Measurements from ENCODE around the gene HSD17B2. TPM values are rescaled to one million over a fixed set of nuclear protein-coding genes. Genes with fewer than 3 reads are reported as not detected.

HSD17B2 gene
- total RNA-seq, 2 donors from 2014 or later = not detected

DNA sequence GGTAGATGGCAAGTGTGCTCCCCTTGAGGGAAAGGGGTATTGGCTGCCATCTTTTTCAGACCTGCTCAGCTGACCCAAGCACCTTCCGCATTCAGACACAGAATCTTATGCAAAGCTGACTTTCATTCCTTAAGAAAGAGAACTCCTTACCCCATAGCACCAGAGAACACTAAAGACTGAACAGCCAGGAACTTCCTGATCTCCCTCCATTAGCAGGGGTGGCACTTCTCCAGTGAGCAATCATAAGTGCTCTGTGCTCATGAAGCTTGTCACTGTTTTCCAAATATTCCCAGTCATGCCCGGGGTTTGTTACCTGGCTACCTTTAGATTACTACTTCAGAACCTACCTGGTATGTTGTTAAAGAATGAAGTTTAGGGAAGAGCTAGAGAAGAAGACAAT is 11.9 kb downstream of the HSD17B2 start:
- no peak for ATAC-seq (ENCODE audit: insufficient number of reproducible peaks, low FRiP score, low read depth)
- H3K36me3 ChIP-seq = no peaks in the 10 kb centered on the region
- no peak overlapping the region for H3K4me3 ChIP-seq
- no peak overlapping the region for H3K27ac ChIP-seq
- TF ChIP-seq, protein P1, sequence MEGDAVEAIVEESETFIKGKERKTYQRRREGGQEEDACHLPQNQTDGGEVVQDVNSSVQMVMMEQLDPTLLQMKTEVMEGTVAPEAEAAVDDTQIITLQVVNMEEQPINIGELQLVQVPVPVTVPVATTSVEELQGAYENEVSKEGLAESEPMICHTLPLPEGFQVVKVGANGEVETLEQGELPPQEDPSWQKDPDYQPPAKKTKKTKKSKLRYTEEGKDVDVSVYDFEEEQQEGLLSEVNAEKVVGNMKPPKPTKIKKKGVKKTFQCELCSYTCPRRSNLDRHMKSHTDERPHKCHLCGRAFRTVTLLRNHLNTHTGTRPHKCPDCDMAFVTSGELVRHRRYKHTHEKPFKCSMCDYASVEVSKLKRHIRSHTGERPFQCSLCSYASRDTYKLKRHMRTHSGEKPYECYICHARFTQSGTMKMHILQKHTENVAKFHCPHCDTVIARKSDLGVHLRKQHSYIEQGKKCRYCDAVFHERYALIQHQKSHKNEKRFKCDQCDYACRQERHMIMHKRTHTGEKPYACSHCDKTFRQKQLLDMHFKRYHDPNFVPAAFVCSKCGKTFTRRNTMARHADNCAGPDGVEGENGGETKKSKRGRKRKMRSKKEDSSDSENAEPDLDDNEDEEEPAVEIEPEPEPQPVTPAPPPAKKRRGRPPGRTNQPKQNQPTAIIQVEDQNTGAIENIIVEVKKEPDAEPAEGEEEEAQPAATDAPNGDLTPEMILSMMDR (IDR thresholded peaks at IDR 0.05) = no peak
- H3K4me1 ChIP-seq (ENCODE audit: control insufficient read depth in 1 of 2, low read depth in 2 of 2) = no peaks in the 10 kb centered on the region
- no peaks in the 10 kb centered on the region for H3K9me3 ChIP-seq
- no peak for DNase-seq (ENCODE audit: low spot score)
- H3K27me3 ChIP-seq (replicated peaks; ENCODE audit: insufficient read depth) = no peaks in the 10 kb centered on the region

DNA sequence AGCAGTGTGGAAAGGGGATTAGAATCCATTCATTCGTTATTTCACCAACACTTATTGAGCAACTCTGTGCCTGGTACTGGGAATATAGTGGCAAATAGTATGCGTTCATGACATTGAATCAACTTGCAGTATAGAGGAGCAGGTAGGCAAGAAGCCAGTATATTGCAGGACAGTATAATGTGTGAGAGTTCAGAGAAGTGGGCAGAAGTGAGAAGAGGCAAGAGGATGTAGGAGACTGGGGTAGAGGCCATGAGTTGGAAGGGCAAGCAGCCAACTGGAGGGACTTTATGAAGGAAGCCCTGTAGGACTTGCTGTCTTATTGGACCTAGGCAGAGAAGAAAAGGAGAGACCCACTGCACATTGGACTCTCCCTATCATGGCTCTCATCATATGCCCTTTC is 12.3 kb downstream of the HSD17B2 start:
- no peak for ATAC-seq (ENCODE audit: insufficient number of reproducible peaks, low FRiP score, low read depth)
- H3K27me3 ChIP-seq (replicated peaks; ENCODE audit: insufficient read depth) = no peaks in the 10 kb centered on the region
- TF ChIP-seq, protein P1 (IDR thresholded peaks at IDR 0.05) = no peak

DNA sequence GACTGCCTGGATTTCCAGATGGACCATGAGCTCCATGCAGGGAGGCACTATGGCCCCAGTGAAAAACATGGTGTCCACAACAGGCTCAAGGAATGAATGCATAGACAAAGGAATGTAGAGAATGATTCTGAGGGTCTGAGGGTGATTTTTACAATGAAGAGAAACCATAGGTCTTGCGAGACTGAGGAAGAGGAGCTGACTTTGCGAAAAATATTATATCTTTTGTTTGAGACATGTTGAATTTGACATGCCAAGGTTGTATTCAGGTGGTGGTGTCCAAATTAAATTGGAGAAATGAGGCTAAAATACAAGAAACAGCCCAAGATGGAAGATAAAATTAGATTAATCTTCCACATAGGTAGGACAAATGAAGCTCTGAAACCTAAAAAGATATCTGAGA is 12.7 kb downstream of the HSD17B2 start:
- H3K27ac ChIP-seq = no peak overlapping the region

More for the DNA sequence above, 12.3 kb downstream of the HSD17B2 start:
- Histone ChIP-seq H3K9me3 (no peaks in the 10 kb centered on the region), H3K36me3 (no peaks in the 10 kb centered on the region), H3K4me1 (ENCODE audit: control insufficient read depth in 1 of 2, low read depth in 2 of 2) (no peaks in the 10 kb centered on the region), H3K27ac (no peak overlapping the region), H3K4me3 (no peak overlapping the region)
- no peak for DNase-seq (ENCODE audit: low spot score)

DNA sequence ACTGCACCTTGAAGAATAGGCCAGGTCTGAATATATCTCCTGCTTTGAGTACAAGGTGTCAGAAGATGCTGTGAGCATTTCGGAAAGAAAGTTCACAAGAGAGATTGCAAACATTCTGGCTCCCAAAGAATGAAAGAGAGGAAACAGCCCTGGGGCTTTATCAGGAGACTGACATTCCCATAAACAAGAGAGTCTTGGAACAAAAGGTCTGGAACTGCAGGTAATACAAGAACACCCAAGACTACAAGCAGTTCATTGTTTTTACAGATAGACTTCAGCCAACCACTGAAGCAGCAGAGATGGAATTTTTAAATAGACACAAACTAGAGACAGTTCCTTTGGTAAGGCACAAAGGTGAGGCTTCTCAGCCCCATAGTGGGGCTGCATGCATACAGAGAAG is 14.4 kb downstream of the HSD17B2 start:
- H3K27ac ChIP-seq = no peak overlapping the region
- no peaks in the 10 kb centered on the region for H3K9me3 ChIP-seq
- no peak overlapping the region for H3K4me3 ChIP-seq
- ATAC-seq (ENCODE audit: insufficient number of reproducible peaks, low FRiP score, low read depth) = no peak
- H3K4me1 ChIP-seq (ENCODE audit: control insufficient read depth in 1 of 2, low read depth in 2 of 2) = no peaks in the 10 kb centered on the region
- no peaks in the 10 kb centered on the region for H3K36me3 ChIP-seq
- H3K27me3 ChIP-seq (replicated peaks; ENCODE audit: insufficient read depth) = no peaks in the 10 kb centered on the region
- DNase-seq (ENCODE audit: low spot score) = no peak
- TF ChIP-seq, protein P1 (IDR thresholded peaks at IDR 0.05) = no peak

More for the DNA sequence above, 12.7 kb downstream of the HSD17B2 start:
- no peaks in the 10 kb centered on the region for H3K9me3 ChIP-seq
- no peaks in the 10 kb centered on the region for H3K27me3 ChIP-seq (replicated peaks; ENCODE audit: insufficient read depth)
- H3K36me3 ChIP-seq = no peaks in the 10 kb centered on the region
- no peak overlapping the region for H3K4me3 ChIP-seq
- H3K4me1 ChIP-seq (ENCODE audit: control insufficient read depth in 1 of 2, low read depth in 2 of 2) = no peaks in the 10 kb centered on the region
- TF ChIP-seq, protein P1 (IDR thresholded peaks at IDR 0.05) = no peak
- ATAC-seq (ENCODE audit: insufficient number of reproducible peaks, low FRiP score, low read depth) (no peak), DNase-seq (ENCODE audit: low spot score) (no peak)

DNA sequence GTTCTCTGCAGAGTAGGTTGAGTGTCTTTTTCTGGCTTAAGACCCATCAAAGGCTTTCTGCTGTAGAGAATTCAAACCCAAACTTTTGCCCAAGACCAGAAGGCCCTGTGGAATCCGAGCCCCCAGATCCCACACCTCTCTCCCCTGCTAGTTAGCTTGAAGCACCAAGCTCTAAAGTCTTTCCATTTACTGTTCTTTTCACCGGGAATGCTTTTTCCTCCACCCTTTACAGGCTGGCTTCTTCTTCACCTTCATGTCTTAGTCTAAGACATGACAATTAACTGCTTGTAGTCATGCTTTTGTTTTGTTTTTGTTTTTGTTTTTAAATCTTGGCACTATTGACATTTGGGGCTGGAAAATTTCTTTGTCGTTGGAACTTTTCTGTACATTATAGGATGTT is 15.5 kb downstream of the HSD17B2 start:
- H3K27ac ChIP-seq = no peak overlapping the region
- no peaks in the 10 kb centered on the region for H3K27me3 ChIP-seq (replicated peaks; ENCODE audit: insufficient read depth)
- no peaks in the 10 kb centered on the region for H3K4me1 ChIP-seq (ENCODE audit: control insufficient read depth in 1 of 2, low read depth in 2 of 2)
- no peak overlapping the region for H3K4me3 ChIP-seq
- H3K9me3 ChIP-seq = no peaks in the 10 kb centered on the region
- TF ChIP-seq, protein P1 (IDR thresholded peaks at IDR 0.05) = no peak
- DNase-seq (ENCODE audit: low spot score) = no peak
- no peaks in the 10 kb centered on the region for H3K36me3 ChIP-seq
- ATAC-seq (ENCODE audit: insufficient number of reproducible peaks, low FRiP score, low read depth) = no peak

All from thoracic aorta (tissue), 2 donors.